Stimulated activated naive CD4-positive, alpha-beta T cell (primary cell): Measurements from ENCODE around the gene TMCO1.
"Not testable (repeated sequence)": the region's sequence is repeated elsewhere in the genome, so short reads cannot be mapped to it uniquely, and the experiment has no call there.

Experiments used
- DNase-seq, 6 experiments: peaks; one replicate each; lab custom pipeline; 2025; lab: John Stamatoyannopoulos, UW

The TMCO1 gene

GRCh38 chr1:165768513-165769394 lies at the start of gene TMCO1:
Gene TMCO1, minus strand, starts transcription at chr1:165768868. Its CDS starts 117 bp downstream, at chr1:165768751.
- DNase-seq, result peak; percentile 82 to 94 (median 92)

- no peak for DNase-seq
These were observed 48.3 kb upstream of the TMCO1 start for GRCh38 chr1:165816826-165817497.

GRCh38 chr1:165816157-165816556 lies 47.5 kb upstream of the TMCO1 start:
- DNase-seq, result no peak

GRCh38 chr1:165815725-165816124 lies 47.1 kb upstream of the TMCO1 start:
- DNase-seq, result no peak

GRCh38 chr1:165807613-165808012 lies 38.9 kb upstream of the TMCO1 start:
- no peak for DNase-seq

GRCh38 chr1:165804513-165804912 lies 35.8 kb upstream of the TMCO1 start:
- not testable (repeated sequence) for DNase-seq

- DNase-seq, result no peak
These were observed 30.7 kb upstream of the TMCO1 start for GRCh38 chr1:165799387-165799786.

GRCh38 chr1:165795894-165796293 lies 27.2 kb upstream of the TMCO1 start:
- DNase-seq, result no peak

- DNase-seq, result no peak
These were observed 25.3 kb upstream of the TMCO1 start for GRCh38 chr1:165793951-165794350.

- no peak for DNase-seq
These were observed 19.1 kb upstream of the TMCO1 start for GRCh38 chr1:165787741-165788140.

GRCh38 chr1:165783519-165783918 lies 14.9 kb upstream of the TMCO1 start:
- not testable (repeated sequence) for DNase-seq

GRCh38 chr1:165778197-165778596 lies 9.5 kb upstream of the TMCO1 start:
- not testable (repeated sequence) for DNase-seq

GRCh38 chr1:165773324-165773965 lies 4.8 kb upstream of the TMCO1 start:
- DNase-seq, result no peak

GRCh38 chr1:165772739-165773138 lies 4.1 kb upstream of the TMCO1 start:
- DNase-seq, result no peak

GRCh38 chr1:165764277-165764676 lies 4.4 kb downstream of the TMCO1 start:
- DNase-seq, result no peak

- DNase-seq, result no peak
These were observed 5.2 kb downstream of the TMCO1 start for GRCh38 chr1:165763442-165763841.

GRCh38 chr1:165762725-165763124 lies 5.9 kb downstream of the TMCO1 start:
- no peak for DNase-seq

- no peak for DNase-seq
These were observed 9.6 kb downstream of the TMCO1 start for GRCh38 chr1:165759095-165759494.

GRCh38 chr1:165755393-165756010 lies 13.2 kb downstream of the TMCO1 start:
- DNase-seq, result no peak

- no peak for DNase-seq
These were observed 14.7 kb downstream of the TMCO1 start for GRCh38 chr1:165753934-165754333.

GRCh38 chr1:165748550-165748949 lies 20.1 kb downstream of the TMCO1 start:
- DNase-seq, result no peak
